DMS53 (cell line): ENCODE data around the gene CFAP74.

Experiments
- DNase-seq: peaks from one replicate; lab custom pipeline; 2025; lab: John Stamatoyannopoulos, UW

Gene CFAP74

GRCh38 chr1:1967879-1968278 is 35.7 kb downstream of the CFAP74 start:
- no peak for DNase-seq

DNA sequence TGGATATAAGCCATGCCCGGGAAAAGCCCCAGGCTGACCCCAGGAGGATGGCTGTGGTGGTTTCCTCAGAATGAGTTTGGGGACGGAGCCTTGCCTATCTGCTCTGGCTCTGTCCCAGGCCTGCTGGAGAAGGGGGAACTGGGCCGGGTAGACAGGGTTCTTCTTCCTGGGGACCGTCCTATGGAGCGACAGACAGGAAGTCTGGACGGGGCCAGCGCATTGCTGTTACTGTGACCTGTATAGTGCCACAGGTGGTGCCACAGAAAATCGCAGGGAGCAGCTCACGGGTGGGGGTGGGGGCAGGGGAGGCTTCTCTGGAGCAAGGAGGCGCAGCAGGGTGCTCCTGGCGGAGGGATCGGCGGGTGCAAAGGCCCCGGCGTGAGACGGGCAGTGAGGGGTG is 36.4 kb downstream of the CFAP74 start:
- DNase-seq, result no peak

DNA sequence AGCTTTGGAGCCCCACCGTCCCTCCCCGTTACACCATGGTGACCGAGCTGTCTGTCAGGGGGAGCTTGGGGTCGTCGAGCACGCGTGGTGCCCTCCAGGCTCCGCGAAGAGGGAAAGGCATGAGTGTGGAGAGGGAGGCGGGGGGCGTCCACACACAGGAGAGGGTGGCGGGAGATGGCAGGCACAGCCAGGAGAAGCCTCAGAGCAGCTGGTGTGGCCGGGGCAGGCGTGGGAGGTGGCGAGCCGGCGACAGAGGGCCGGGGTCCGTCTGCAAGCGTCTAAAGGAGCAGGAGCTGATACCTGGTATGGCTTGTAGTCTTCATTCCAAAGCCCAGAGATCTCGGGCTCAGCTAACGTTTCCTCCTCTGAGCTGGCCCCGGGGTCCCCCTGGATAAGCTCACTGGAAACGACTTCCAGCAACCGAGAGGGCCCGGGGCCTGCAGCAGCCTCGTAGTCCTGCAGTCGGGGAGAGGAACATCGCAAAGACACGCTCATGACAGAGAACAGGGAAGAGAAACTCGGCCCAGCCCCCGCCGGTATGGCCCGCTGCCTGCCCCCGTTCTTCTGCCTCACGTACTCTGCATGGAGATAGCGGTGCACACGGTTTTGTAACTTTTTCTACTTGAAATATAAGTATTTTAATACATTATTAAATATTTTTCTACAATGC is 37.4 kb downstream of the CFAP74 start:
- no peak for DNase-seq

DNA sequence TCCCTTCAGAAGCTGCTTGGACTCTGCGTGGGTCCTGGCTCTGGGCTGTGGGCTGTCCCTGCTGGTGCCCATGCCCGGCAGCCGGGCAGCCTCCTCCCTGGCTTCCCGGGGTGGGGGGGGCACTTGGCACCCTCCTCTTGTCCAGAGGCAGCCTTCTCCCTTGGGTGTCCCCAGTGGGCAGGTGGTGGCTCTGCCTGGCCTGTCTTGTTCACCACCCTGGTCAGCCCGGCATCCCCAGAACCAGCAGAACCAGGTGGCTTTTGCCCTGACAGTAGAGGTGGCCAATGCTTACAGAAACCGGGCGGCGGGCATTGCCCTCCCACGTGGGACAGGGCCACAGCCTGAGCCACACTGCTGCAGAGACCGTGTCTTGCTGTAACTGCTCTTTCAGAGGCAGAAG is 38.0 kb downstream of the CFAP74 start:
- no peak for DNase-seq

- DNase-seq, result no peak
These were observed 38.8 kb downstream of the CFAP74 start for GRCh38 chr1:1964811-1965210.

DNA sequence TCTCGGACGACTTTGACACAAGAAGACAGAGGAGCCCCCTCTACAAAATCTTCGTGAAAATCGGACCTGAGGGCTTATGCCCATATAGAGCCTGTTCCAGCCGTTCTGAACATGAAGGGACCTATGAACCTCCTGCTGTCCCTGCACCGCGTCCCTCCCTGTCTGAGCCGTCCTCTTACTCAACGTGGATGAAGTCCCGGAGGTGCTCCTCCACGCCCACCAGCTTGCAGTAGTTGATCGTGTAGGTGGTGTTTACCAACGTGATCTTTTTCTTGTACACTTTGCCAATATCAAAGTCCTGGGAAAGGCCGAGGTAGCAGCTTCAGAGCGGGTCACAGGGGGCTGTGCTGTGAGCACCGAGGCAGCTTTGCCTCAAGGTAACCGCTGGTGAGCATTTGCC is 40.0 kb downstream of the CFAP74 start:
- no peak for DNase-seq

DNA sequence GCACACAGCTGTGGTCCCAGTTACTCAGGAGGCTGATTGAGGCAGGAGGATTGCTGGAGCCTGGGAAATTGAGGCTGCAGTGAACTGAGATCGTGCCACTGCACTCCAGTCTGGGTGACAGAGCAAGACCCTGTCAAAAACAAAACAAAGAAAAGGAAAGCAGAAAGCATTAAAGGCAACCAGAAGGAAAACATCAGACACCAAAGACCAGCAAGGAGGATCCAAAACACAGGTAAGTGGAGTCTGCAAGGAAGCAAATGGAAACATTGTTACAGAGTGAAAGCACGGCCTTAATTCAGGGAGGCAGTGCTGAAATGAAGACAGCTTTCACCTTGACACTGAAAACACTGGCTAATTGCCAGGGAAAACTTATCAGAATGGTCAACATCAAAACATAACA is 40.8 kb downstream of the CFAP74 start:
- DNase-seq, result no peak

DNA sequence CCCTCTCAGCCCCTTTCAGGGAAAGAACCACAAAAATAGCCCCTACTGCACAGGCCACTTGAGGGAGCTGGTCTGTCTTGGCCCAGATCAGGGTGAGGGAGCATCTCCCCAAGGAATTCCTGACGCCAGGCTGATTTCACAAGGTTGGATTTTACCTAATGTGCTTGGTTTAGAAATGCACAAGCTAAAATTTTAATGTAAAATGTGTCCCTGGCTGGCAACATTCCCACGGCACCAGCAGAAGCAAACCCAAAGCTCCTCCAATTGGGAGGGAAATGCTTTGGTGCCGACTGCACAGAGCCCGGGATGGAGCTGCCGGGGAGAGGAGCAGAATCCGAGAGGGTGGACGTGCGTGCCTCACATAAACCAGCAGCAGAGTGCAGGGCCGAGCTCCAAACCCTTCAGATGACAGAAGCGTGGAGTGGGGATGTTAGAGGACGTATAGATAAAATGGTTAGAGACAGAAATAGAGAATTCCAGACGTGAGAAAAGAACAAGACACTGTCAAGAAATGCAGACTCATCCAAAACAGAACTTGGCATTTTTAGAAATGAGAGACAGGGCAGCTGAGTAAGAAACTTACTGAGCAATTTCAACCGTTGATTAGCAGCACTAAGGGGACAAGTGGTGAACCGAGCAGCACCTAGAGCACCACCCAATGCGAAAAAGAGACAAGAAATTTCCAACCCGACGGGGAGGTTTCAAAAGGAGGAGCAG is 42.9 kb downstream of the CFAP74 start:
- no peak for DNase-seq

DNA sequence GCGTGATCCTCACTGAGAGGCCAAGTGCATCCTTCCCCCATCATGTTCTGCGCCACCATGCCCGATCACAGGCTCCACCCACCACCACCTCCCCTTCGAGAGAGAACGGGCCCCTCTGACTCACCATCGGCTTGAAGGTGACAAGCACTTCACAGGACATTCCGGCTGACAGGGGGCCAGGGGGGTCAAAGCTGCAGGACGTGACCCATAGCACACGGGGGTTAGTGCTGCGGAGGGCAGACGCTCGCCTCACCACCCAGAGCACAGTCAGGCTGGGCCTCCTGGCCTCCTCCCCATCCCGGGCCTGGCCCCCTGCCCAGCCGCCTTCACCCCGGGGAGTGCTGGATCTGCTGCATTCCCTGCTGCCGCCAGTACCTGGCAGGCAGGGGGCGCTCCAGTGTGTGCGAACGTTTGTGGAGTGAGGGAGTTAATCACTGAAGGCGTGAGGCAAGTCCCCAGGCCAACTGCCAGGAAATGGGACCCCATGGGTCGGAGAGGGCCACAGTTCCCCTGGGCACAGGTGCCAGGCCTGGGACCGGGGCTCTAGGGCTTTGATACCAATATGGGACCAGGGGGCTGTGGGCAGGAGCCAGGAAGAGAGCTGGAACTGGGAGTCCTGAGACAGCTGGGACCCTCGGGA is 43.6 kb downstream of the CFAP74 start:
- DNase-seq, result peak; percentile 90

DNA sequence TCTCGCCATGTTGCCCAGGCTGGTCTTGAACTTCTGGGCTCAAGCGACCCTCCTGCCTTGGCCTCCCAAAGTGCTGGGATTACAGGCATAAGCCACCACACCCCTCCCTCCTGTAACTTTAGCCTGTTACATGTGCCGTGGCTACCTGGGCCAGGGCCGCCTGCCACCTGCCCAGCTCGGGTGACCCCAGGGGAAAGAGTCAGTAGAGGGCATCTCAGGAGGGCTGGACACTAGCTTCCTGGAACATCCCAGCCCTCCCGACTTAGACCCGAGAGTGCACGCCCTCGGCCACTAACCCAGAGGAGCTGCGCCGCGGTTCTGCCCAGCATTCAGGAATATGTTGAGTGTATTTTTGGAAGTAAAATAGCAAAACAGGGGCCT is 44.1 kb downstream of the CFAP74 start:
- no peak for DNase-seq

DNA sequence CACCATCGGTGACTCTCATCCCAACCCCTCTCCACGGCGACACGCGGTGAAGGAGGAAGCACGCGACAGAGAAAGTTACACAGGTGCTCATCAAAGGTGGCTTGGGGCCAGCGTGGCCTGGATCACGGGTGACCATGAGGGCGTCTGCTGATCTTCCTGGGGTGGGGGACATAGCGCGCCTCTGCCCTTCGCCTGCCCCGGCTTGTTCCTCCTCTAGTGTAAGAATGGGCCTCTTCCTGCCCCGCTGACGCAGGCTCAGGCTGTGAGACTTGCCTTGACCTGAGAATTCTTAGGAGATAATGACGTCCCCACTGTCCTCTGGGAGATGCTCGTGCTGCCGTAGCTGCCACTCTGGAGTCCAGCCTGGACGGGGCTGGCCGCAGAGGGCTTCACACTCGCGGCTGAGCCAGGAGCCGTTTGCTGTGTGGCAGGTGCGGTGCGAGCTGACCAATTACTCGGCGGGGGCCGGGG is 45.5 kb downstream of the CFAP74 start:
- DNase-seq, result no peak

- DNase-seq, result no peak
These were observed 46.0 kb downstream of the CFAP74 start for GRCh38 chr1:1957533-1957961.

DNA sequence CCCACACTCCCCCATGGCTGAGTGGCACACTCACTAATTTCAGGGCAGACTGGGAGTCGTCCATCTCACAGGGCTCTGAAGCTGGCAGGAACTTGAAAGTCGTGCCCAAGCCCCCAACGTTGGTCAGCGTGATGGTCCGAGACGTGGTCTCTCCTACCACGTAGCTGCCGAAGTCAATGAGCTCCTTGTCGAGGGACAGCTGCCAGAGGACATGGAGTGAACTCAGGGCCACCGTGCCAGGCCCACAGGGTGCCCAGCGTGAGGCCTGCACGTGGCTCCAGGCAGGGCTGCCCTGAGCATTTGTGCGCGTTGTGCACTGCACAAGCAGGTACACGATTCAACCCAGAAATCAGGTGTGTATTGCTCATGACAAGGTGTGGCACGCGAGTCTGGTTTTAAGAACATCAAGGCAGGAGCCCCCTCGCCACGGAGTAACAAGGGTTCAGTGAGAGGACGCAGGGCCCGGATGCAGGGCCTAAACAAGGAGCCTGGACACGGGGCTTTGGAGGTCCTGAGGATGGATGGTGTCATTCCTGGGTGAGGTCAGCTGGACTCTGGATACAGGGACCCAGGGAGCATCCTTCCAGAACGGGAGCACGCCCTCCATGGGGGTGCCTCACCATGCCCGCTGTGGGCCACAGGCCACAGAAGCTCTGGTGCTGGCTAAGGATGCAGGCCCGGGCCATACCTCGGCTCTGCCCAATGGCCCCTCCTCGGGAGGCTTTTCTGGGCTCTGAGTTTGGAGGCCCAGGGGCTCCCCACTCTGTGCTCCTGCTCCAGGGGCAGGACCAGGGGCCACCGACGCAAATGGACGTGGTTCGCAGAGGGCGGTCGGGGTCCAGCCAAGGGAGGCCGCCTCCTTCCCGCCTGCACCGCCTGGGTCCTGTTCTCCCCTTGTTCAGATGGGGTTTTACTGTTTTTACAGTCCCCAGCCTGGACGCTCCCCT is 46.7 kb downstream of the CFAP74 start:
- DNase-seq, result no peak

- no peak for DNase-seq
These were observed 47.5 kb downstream of the CFAP74 start for GRCh38 chr1:1956101-1956500.

- DNase-seq, result no peak
These were observed 47.9 kb downstream of the CFAP74 start for GRCh38 chr1:1955621-1956094.

DNA sequence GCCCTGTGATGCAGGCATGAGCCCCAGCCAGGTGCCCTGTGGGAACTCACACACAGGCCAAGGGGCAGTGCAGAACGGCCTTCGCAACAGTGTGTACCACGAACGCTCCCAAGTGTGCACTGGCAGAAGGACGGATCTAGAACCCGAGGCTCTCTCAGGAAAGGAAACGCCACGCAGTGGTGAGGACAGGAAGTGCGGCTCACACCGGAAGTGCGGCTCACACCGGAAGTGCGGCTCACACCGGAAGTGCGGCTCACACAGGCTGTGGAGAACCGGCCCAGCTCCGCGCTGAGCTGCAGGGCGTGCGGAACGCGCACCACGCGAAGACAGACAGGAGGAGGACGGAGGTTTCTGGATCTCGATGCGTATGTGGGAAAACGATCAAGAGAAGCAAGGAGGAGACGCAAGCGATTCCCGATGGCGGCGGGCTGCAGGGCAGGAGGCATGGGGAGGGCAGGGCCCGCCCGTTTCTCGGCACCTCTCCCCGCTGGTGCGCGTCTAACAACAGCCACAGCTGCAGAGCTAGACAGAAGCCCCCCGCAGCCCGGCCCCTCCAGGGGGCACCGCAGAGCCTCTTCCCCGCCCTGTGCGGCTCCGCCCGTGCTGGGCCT is 48.6 kb downstream of the CFAP74 start:
- peak; percentile 43 for DNase-seq

DNA sequence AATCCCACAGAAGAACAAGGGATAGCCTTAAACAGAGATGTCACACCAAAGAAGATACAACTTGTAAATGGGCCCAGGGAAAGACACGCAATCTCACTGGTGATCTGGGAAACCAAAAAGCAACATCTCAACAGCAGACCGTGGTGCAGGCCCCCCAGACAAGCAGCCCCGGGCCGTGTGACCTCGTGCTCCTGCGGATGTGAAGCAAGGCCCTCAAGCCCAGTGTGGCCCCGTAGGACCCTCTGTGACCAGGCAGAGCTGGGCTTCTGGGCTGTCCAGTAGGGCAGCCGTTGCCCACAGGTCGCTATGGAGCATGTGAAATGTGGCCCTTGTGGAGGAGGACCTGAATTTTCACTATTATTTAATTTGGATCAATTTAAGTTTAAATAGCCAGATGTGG is 49.6 kb downstream of the CFAP74 start:
- no peak for DNase-seq

DNA sequence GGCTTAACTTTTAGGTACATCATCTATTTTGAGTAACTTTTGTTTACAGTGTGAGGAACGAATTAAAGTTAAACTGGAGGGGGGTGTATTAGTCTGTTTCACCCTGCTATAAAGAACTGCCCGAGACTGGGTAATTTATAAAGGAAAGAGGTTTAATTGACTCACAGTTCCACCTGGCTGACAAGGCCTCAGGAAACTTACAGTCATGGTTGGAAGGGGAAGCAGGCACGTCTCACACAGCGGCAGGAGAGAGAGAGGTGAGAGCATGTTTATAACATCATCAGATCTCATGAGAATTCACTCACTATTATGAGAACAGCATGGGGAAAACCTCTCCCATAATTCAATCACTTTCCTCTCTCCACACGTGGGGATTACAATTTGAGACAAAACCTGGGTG is 52.6 kb downstream of the CFAP74 start:
- no peak for DNase-seq

- DNase-seq, result no peak
These were observed 54.8 kb downstream of the CFAP74 start for GRCh38 chr1:1948783-1949182.

- peak; percentile 69 for DNase-seq
These were observed 56.1 kb downstream of the CFAP74 start for GRCh38 chr1:1947493-1947892.

DNA sequence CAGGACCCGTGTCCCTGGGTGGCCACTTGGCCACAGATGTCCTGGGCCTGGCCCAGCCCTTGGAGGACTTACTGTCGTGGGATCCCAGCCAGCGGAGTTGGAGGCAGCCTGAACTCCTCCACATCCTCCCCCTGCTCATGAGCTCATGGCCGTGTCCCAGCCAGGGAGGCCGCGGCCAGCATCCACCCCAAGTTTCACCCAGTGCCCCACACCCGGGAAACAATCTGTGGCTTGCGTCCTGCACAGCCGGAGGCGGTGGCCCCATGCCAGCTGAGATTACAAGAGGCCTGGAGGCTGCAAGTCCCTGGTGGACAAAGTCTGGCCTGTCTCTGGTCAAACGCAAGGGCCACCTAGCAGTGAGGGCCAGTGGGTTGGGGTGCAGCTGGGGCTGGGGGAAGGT is 57.0 kb downstream of the CFAP74 start:
- no peak for DNase-seq
